GM23338 (cell line): Measurements from ENCODE around the gene CXCL6. TPM values are rescaled to one million over a fixed set of nuclear protein-coding genes. Genes with fewer than 3 reads are reported as not detected.

Experiments used
- ATAC-seq: fragments of 200-7000 bp; cut with Tn5 transposase; 3 replicates; pipeline ENCODE4 v1.9.1; 2020
- DNase-seq: peaks from one replicate; pipeline ENCODE4 v3.0.0-alpha.2; 2015; ENCODE audit warnings: low spot score
- H2AFZ ChIP-seq: fragments of 200-600 bp; sonication (generic); 2 replicates; pipeline ENCODE4 v1.8.0; 2016; ENCODE audit warnings: antibody characterized with exemption, mild to moderate bottlenecking, moderate library complexity
- H3F3A ChIP-seq: fragments of 200-600 bp; sonication (generic); replicated peaks from 2 replicates; pipeline ENCODE4 v1.8.0; 2017; ENCODE audit warnings: antibody characterized with exemption, mixed run types, low read depth
- H3K27ac ChIP-seq: fragments of 200-600 bp; sonication (generic); 2 replicates; pipeline ENCODE4 v1.6.1; 2016; ENCODE audit warnings: low read depth
- H3K27me3 ChIP-seq: fragments of 200-600 bp; sonication (generic); 2 replicates; pipeline ENCODE4 v1.8.0; 2016; ENCODE audit warnings: mild to moderate bottlenecking, mixed run types, moderate library complexity; ENCODE audit not compliant: insufficient read depth
- H3K36me3 ChIP-seq: fragments of 200-600 bp; sonication (generic); 2 replicates; pipeline ENCODE4 v1.8.0; 2016; ENCODE audit warnings: mild to moderate bottlenecking; ENCODE audit not compliant: insufficient read depth
- H3K4me1 ChIP-seq: fragments of 200-600 bp; sonication (generic); 2 replicates; pipeline ENCODE4 v1.8.0; 2016; ENCODE audit warnings: mild to moderate bottlenecking, moderate library complexity; ENCODE audit not compliant: insufficient read depth
- H3K4me2 ChIP-seq: fragments of 200-600 bp; sonication (generic); 2 replicates; pipeline ENCODE4 v1.7.1; 2017; ENCODE audit warnings: mixed run types
- H3K4me3 ChIP-seq: fragments of 200-600 bp; sonication (generic); 2 replicates; pipeline ENCODE4 v1.6.1; 2016; ENCODE audit warnings: mixed run types
- H3K79me2 ChIP-seq: fragments of 200-600 bp; sonication (generic); replicated peaks from 2 replicates; pipeline ENCODE4 v1.8.0; 2017; ENCODE audit warnings: mild to moderate bottlenecking; ENCODE audit not compliant: insufficient read depth
- H3K9me2 ChIP-seq: fragments of 200-600 bp; sonication (generic); 2 replicates; pipeline ENCODE4 v1.8.0; 2017; ENCODE audit not compliant: insufficient read depth
- H4K20me1 ChIP-seq: fragments of 200-600 bp; sonication (generic); replicated peaks from 2 replicates; pipeline ENCODE4 v1.8.0; 2017; ENCODE audit warnings: mild to moderate bottlenecking; ENCODE audit not compliant: insufficient read depth
- H3K27ac Mint-ChIP-seq: 2 replicates; pipeline ENCODE4 v1.8.0; 2020; ENCODE audit warnings: inconsistent platforms, mild to moderate bottlenecking, moderate library complexity, mixed read lengths
- H3K27me3 Mint-ChIP-seq: 3 replicates; pipeline ENCODE4 v1.8.0; 2022; ENCODE audit warnings: low read depth, mild to moderate bottlenecking, moderate library complexity, mixed read lengths, inconsistent platforms; ENCODE audit not compliant: insufficient read depth, poor library complexity
- H3K36me3 Mint-ChIP-seq: 3 replicates; pipeline ENCODE4 v1.8.0; 2021; ENCODE audit warnings: low read depth, mild to moderate bottlenecking, inconsistent platforms, moderate library complexity, mixed read lengths
- H3K4me1 Mint-ChIP-seq: 3 replicates; pipeline ENCODE4 v1.8.0; 2020; ENCODE audit warnings: mild to moderate bottlenecking, inconsistent platforms, mixed read lengths
- H3K4me3 Mint-ChIP-seq: 3 replicates; pipeline ENCODE4 v1.8.0; 2021; ENCODE audit warnings: moderate library complexity, mild to moderate bottlenecking, inconsistent platforms, mixed read lengths
- H3K9me3 Mint-ChIP-seq: 3 replicates; pipeline ENCODE4 v1.8.0; 2020; ENCODE audit warnings: moderate library complexity, mild to moderate bottlenecking, inconsistent platforms, mixed read lengths
- ETS1 ChIP-seq: IDR thresholded peaks from 2 replicates; pipeline ENCODE4 v1.6.1; 2016; ENCODE audit warnings: antibody characterized with exemption
- EZH2 ChIP-seq: fragments of 200-600 bp; sonication (generic); IDR thresholded peaks from one replicate; pipeline ENCODE4 v1.8.0; 2017; ENCODE audit warnings: antibody characterized with exemption, mild to moderate bottlenecking, low read depth; ENCODE audit not compliant: unreplicated experiment
- EZH2phosphoT487 ChIP-seq: fragments of 200-600 bp; sonication (generic); IDR thresholded peaks from one replicate; pipeline ENCODE4 v1.8.1; 2018; ENCODE audit warnings: antibody characterized with exemption; ENCODE audit not compliant: unreplicated experiment
- JUNB ChIP-seq: IDR thresholded peaks from one replicate; pipeline ENCODE4 v1.6.1; 2016; ENCODE audit warnings: antibody characterized with exemption; ENCODE audit not compliant: unreplicated experiment
- NANOG ChIP-seq: IDR thresholded peaks from 2 replicates; pipeline ENCODE4 v1.6.1; 2016; ENCODE audit warnings: antibody characterized with exemption, borderline replicate concordance
- POLR2AphosphoS5 ChIP-seq: IDR thresholded peaks from 2 replicates; pipeline ENCODE4 v1.6.1; 2016; ENCODE audit warnings: antibody characterized with exemption, low read depth
- STAT1 ChIP-seq: IDR thresholded peaks from one replicate; pipeline ENCODE4 v1.6.1; 2016; ENCODE audit warnings: antibody characterized with exemption; ENCODE audit not compliant: unreplicated experiment
- ZNF331 ChIP-seq: fragments of 250-450 bp; sonication (Bioruptor Pico); IDR thresholded peaks from 2 replicates; pipeline ENCODE4 v1.5.0; 2020; ENCODE audit warnings: low read depth, mild to moderate bottlenecking, moderate library complexity
- polyA plus RNA-seq: library from polyadenylated mRNA; unstranded; fragments of >200 nt; fragmentation: Nextera tagmentation; extraction: Ambion mirVana; gene quantifications from 2 replicates; pipeline ENCODE4 v1.2.1, GENCODE V29; 2016
- total RNA-seq: library from RNA; depleted of rRNA; stranded (reverse); fragments of >200 nt; shearing (Covaris generic); gene quantifications from 2 replicates; pipeline ENCODE4 v1.2.3, GENCODE V29; 2014
- TF ChIP-seq, protein P1 (sequence below): IDR thresholded peaks from one replicate; pipeline ENCODE4 v1.6.1; 2018; ENCODE audit warnings: antibody characterized with exemption; ENCODE audit not compliant: unreplicated experiment
- TF ChIP-seq, protein P2 (sequence below): fragments of 250-450 bp; sonication (Bioruptor Pico); IDR thresholded peaks from 2 replicates; pipeline ENCODE4 v1.5.0; 2020; ENCODE audit warnings: mild to moderate bottlenecking, moderate library complexity

The CXCL6 gene
- total and polyA plus RNA-seq, 2 experiments from 2014 or later = 7.2 to 11.8 TPM

DNA sequence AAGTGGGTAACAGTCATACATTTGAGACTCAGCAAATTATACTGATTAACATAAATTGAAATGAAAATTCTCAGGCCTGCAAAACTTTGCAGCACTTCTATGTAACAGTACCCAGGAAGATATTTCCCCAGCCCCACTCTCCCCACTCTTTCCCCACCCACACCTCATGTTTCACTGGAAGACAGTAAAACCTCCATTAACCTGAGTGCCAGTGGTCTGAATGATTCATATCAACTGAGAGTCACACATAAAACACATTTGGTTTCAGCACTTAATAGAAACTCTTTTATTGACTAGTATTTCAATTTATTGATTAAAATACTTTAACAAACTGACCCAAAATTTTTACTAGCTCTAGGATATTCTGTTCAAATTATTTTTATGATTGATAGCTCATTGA is 6.9 kb downstream of the CXCL6 start:
- H3K27ac ChIP-seq = no peak overlapping the region
- no peaks in the 10 kb centered on the region for H3K9me2 ChIP-seq
- peaks cover 8% of the 10 kb centered on the region; the same call in 1 of the 2 replicates for H3K4me1 ChIP-seq
- peaks cover 6% of the 10 kb centered on the region; the same call in 1 of the 2 replicates for H3K27me3 ChIP-seq
- H4K20me1 ChIP-seq = no peaks in the 10 kb centered on the region
- no peaks in the 10 kb centered on the region for H3F3A ChIP-seq
- no peak overlapping the region for H3K4me2 ChIP-seq
- DNase-seq (no peak), ATAC-seq (no peak)
- Mint-ChIP-seq H3K36me3 (no peaks in the 10 kb centered on the region), H3K4me3 (no peak overlapping the region), H3K27ac (no peak overlapping the region; the same call in 1 of the 2 replicates), H3K27me3 (no peaks in the 10 kb centered on the region), H3K4me1 (peaks cover 21% of the 10 kb centered on the region), H3K9me3 (no peaks in the 10 kb centered on the region)
- no peak overlapping the region for H2AFZ ChIP-seq
- TF ChIP-seq EZH2phosphoT487 (no peak), STAT1 (no peak), JUNB (no peak), EZH2 (no peak)
- no peak overlapping the region for H3K4me3 ChIP-seq
- no peaks in the 10 kb centered on the region for H3K36me3 ChIP-seq
- H3K79me2 ChIP-seq = no peaks in the 10 kb centered on the region

- H3F3A ChIP-seq = no peaks in the 10 kb centered on the region
- Mint-ChIP-seq H3K4me1 (peaks cover 21% of the 10 kb centered on the region), H3K4me3 (no peak overlapping the region), H3K27me3 (no peaks in the 10 kb centered on the region), H3K9me3 (no peaks in the 10 kb centered on the region), H3K36me3 (no peaks in the 10 kb centered on the region), H3K27ac (no peak overlapping the region)
- H3K4me2 ChIP-seq = no peak overlapping the region
- no peak overlapping the region for H3K4me3 ChIP-seq
- ATAC-seq = no peak
- H4K20me1 ChIP-seq = no peaks in the 10 kb centered on the region
- no peaks in the 10 kb centered on the region for H3K9me2 ChIP-seq
- no peaks in the 10 kb centered on the region for H3K36me3 ChIP-seq
- DNase-seq = no peak
- H3K4me1 ChIP-seq = peaks cover 8% of the 10 kb centered on the region; the same call in 1 of the 2 replicates
- no peaks in the 10 kb centered on the region for H3K27me3 ChIP-seq
- H3K79me2 ChIP-seq = no peaks in the 10 kb centered on the region
- H3K27ac ChIP-seq = no peak overlapping the region
- H2AFZ ChIP-seq = no peak overlapping the region
- TF ChIP-seq ETS1 (no peak), POLR2AphosphoS5 (no peak), JUNB (no peak), ZNF331 (CRISPR knock-in tag) (no peak), NANOG (no peak), EZH2 (no peak)
- TF ChIP-seq, protein P1, sequence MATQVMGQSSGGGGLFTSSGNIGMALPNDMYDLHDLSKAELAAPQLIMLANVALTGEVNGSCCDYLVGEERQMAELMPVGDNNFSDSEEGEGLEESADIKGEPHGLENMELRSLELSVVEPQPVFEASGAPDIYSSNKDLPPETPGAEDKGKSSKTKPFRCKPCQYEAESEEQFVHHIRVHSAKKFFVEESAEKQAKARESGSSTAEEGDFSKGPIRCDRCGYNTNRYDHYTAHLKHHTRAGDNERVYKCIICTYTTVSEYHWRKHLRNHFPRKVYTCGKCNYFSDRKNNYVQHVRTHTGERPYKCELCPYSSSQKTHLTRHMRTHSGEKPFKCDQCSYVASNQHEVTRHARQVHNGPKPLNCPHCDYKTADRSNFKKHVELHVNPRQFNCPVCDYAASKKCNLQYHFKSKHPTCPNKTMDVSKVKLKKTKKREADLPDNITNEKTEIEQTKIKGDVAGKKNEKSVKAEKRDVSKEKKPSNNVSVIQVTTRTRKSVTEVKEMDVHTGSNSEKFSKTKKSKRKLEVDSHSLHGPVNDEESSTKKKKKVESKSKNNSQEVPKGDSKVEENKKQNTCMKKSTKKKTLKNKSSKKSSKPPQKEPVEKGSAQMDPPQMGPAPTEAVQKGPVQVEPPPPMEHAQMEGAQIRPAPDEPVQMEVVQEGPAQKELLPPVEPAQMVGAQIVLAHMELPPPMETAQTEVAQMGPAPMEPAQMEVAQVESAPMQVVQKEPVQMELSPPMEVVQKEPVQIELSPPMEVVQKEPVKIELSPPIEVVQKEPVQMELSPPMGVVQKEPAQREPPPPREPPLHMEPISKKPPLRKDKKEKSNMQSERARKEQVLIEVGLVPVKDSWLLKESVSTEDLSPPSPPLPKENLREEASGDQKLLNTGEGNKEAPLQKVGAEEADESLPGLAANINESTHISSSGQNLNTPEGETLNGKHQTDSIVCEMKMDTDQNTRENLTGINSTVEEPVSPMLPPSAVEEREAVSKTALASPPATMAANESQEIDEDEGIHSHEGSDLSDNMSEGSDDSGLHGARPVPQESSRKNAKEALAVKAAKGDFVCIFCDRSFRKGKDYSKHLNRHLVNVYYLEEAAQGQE = no peak
- TF ChIP-seq, protein P2, sequence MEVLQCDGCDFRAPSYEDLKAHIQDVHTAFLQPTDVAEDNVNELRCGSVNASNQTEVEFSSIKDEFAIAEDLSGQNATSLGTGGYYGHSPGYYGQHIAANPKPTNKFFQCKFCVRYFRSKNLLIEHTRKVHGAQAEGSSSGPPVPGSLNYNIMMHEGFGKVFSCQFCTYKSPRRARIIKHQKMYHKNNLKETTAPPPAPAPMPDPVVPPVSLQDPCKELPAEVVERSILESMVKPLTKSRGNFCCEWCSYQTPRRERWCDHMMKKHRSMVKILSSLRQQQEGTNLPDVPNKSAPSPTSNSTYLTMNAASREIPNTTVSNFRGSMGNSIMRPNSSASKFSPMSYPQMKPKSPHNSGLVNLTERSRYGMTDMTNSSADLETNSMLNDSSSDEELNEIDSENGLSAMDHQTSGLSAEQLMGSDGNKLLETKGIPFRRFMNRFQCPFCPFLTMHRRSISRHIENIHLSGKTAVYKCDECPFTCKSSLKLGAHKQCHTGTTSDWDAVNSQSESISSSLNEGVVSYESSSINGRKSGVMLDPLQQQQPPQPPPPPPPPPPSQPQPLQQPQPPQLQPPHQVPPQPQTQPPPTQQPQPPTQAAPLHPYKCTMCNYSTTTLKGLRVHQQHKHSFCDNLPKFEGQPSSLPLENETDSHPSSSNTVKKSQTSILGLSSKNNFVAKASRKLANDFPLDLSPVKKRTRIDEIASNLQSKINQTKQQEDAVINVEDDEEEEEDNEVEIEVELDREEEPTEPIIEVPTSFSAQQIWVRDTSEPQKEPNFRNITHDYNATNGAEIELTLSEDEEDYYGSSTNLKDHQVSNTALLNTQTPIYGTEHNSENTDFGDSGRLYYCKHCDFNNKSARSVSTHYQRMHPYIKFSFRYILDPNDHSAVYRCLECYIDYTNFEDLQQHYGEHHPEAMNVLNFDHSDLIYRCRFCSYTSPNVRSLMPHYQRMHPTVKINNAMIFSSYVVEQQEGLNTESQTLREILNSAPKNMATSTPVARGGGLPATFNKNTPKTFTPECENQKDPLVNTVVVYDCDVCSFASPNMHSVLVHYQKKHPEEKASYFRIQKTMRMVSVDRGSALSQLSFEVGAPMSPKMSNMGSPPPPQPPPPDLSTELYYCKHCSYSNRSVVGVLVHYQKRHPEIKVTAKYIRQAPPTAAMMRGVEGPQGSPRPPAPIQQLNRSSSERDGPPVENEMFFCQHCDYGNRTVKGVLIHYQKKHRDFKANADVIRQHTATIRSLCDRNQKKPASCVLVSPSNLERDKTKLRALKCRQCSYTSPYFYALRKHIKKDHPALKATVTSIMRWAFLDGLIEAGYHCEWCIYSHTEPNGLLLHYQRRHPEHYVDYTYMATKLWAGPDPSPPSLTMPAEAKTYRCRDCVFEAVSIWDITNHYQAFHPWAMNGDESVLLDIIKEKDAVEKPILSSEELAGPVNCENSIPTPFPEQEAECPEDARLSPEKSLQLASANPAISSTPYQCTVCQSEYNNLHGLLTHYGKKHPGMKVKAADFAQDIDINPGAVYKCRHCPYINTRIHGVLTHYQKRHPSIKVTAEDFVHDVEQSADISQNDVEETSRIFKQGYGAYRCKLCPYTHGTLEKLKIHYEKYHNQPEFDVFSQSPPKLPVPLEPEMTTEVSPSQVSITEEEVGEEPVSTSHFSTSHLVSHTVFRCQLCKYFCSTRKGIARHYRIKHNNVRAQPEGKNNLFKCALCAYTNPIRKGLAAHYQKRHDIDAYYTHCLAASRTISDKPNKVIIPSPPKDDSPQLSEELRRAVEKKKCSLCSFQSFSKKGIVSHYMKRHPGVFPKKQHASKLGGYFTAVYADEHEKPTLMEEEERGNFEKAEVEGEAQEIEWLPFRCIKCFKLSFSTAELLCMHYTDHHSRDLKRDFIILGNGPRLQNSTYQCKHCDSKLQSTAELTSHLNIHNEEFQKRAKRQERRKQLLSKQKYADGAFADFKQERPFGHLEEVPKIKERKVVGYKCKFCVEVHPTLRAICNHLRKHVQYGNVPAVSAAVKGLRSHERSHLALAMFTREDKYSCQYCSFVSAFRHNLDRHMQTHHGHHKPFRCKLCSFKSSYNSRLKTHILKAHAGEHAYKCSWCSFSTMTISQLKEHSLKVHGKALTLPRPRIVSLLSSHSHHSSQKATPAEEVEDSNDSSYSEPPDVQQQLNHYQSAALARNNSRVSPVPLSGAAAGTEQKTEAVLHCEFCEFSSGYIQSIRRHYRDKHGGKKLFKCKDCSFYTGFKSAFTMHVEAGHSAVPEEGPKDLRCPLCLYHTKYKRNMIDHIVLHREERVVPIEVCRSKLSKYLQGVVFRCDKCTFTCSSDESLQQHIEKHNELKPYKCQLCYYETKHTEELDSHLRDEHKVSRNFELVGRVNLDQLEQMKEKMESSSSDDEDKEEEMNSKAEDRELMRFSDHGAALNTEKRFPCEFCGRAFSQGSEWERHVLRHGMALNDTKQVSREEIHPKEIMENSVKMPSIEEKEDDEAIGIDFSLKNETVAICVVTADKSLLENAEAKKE = no peak
These were observed 7.9 kb downstream of the CXCL6 start for GRCh38 chr4:73844345-73844744.
